ELF-1 (cell line): Measurements from ENCODE around the gene PGBD5.
A peak's percentile ranks its signal among the peaks of the same experiment; 100 is the strongest.

Source experiments
- DNase-seq: peaks from one replicate; pipeline ENCODE4 v3.0.0-alpha.2; 2016; ENCODE audit warnings: low read depth, low spot score

The PGBD5 gene

DNA sequence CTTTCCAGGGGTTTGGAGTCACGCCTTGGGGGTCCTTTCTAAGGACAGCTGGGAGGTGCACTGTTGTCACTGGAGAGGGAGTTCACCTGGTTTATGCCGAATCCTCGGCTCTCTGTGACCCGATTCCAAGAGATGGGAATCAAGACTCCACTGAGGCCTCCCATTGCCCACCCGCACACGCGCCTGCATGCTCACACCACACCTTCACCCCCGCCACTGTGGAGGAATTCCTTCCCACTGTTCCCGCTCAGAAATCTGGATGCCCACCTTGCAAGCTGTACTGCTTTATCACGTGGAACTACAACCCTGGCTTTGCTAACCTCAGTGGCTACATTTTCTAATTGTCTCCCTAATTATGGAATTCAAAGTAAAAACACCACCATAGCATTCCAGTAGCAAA lies 29.2 kb downstream of the PGBD5 start:
- DNase-seq = no peak

DNA sequence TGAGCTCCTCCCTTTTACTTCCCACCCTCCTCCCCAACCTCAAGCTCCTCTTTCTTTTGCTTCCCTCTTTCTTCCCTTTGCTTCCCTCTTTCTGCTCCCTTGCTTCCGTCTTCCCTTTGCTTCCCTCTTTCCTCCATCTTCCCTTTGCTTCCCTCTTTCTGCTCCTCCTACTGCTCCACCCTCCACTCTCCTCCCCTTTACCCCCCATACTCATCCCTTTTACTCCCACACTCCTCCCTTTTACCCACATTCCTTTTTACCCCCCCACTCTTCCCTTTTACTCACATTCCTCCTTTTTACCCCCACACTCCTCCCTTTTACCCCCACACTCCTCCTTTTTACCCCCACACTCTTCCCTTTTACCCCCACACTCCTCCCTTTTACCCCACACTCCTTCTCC lies 30.2 kb downstream of the PGBD5 start:
- DNase-seq = no peak

DNA sequence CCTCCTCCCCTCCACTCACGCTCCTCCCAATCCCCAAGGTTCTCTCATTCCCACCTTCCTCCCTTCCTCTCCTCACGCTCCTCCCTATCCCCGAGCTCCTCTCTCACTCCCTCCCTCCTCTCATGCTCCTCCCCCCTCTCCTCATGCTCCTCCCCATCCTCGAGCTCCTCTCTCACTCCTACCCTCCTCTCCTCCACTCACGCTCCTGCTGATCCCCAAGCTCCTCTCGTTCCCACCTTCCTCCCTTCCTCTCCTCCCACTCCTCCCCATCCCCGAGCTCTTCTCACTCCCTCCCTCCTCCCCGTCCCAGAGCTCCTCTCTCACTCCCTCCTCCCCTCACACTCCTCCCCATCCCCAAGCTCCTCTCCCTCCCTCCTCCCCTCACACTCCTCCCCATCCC lies 31.4 kb downstream of the PGBD5 start:
- DNase-seq = no peak

DNA sequence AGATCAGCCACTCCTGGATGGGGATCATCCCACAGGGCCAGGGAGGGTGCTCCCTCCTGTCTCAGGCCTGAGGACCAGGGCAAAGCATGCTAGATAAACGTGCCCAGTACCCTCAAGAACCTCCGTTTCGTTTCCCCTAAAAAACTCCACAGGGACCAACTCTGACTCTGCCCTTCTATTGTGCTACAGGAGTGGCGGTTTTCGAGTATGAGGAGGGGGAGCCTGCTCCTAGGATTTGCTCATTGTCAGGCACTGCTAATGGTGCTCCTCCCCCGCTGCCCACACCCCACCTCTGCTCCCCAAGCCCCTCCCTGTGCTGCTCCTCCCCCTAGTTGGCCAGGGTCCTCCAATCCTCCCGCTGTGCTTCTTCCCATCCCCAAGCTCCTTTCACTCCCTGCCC lies 32.0 kb downstream of the PGBD5 start:
- DNase-seq = no peak

DNA sequence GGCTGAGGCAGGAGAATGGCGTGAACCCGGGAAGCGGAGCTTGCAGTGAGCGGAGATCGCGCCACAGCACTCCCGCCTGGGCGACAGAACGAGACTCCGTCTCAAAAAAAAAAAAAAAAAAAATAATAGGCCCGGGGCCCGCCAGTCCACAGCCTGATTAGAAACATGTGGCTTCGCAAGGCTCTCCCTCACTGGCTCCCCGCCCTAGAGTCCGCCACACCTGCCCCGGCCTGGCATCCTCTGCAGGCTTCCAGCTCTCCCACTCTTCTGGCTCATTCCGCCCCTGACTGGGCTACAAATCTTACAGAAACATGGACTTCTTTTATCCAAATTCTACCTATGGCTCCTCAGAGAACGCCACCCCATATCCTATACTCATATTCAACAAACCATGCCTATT lies 32.4 kb downstream of the PGBD5 start:
- DNase-seq = no peak

GRCh38 chr1:230392920-230393521 lies 33.1 kb downstream of the PGBD5 start:
- no peak for DNase-seq

- no peak for DNase-seq
Observed at GRCh38 chr1:230392536-230392909, 33.6 kb downstream of the PGBD5 start.

- DNase-seq = peak; percentile 46
Observed at GRCh38 chr1:230391776-230392535, 34.2 kb downstream of the PGBD5 start.

GRCh38 chr1:230390371-230390770 lies 35.8 kb downstream of the PGBD5 start:
- no peak for DNase-seq

DNA sequence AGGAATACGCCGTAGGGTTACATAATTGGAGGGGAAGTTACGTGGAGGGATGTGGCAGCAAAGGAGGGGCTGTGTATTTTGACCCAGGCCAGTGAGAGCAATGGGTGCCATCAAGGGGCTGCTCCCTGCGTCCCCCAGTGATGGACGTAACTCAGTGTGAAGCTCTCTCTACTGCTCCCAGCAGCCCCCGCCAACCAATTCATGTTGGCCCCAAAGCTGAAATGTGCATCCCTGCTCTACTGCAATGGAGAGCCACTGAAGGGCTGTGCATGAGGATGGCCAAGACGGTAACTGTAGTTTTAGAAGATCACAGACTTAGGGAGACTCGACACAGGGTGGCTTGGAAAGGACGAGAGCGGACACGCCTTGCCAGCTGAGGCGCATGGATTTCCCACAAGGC lies 38.3 kb downstream of the PGBD5 start:
- no peak for DNase-seq

- DNase-seq = no peak
Observed at GRCh38 chr1:230387296-230387695, 38.8 kb downstream of the PGBD5 start.

- no peak for DNase-seq
Observed at GRCh38 chr1:230386637-230387262, 39.4 kb downstream of the PGBD5 start.

GRCh38 chr1:230385930-230386329 lies 40.2 kb downstream of the PGBD5 start:
- DNase-seq = no peak

- no peak for DNase-seq
Observed at GRCh38 chr1:230385158-230385450, 41.0 kb downstream of the PGBD5 start.

- no peak for DNase-seq
Observed at GRCh38 chr1:230384380-230385157, 41.6 kb downstream of the PGBD5 start.

DNA sequence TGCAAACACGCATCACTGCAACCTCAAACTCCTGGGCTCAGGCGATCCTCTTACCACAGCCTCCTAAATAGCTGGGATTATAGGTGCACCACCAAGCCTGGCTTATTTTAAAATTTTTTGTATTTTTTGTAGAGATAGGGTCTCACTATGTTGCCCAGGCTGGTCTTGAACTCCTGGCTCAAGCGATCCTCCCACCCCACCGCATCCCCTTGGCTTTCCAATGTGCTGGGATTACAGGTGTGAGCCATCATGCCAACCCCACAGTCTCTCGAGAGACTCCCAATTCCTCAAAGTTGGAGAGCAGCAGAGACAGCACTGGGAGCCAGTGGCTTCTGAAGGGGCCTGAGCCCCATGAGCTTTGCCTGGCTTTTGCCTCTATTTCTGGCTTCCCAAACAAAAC lies 42.7 kb downstream of the PGBD5 start:
- no peak for DNase-seq

GRCh38 chr1:230382001-230382491 lies 44.1 kb downstream of the PGBD5 start:
- DNase-seq = peak; percentile 67

GRCh38 chr1:230381585-230381984 lies 44.5 kb downstream of the PGBD5 start:
- peak; percentile 29 for DNase-seq

DNA sequence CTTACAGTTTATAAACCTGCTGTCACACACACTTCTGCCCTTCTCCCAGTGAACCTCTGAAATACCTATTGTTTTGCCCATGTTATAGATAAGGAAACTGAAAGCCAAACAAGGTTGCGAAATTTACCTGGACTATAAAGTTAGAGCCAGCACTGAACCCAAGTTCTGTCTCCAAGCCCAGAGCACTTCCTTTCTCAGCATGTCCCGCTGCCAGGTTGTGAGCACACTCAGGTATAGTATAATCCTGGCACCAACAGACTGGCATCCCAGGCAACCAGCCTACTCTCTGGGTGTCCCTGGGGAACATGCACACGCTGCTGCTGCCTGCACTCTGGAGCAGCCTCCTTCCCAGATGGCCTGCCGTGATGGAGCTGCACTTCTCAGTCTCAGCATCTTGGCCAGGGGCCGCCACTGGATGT lies 45.1 kb downstream of the PGBD5 start:
- no peak for DNase-seq

- no peak for DNase-seq
Observed at GRCh38 chr1:230379928-230380327, 46.2 kb downstream of the PGBD5 start.

DNA sequence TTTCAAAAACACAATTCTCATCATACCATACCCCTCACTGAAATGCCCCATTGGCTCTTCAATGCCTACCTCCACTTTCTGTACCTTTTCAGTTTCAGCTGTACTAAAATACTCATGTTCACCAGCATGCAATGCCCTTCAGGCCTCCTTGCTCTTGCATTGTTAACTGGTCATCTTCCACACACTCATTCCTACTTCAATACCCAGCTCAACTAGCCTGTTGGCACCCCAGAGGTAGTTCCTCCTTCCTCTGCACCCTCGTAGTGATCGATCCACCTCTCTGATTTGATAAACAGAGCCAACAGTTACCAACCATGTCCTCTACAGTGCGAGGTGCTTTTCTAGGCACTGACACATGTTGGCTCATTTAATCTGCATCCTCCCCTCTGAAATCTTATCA lies 46.7 kb downstream of the PGBD5 start:
- DNase-seq = no peak

- no peak for DNase-seq
Observed at GRCh38 chr1:230377851-230378250, 48.3 kb downstream of the PGBD5 start.
